Activated CD8-positive, alpha-beta memory T cell treated with anti-CD3 and anti-CD28 coated beads, Interleukin-2, amount 50 U/mL, for 24 hours (primary cell): ENCODE data around the gene C12orf60.

Experiments
- DNase-seq: peaks from one replicate; pipeline ENCODE4 v3.0.0-alpha.2; 2020; ENCODE audit errors: extremely low read depth

Gene C12orf60

DNA sequence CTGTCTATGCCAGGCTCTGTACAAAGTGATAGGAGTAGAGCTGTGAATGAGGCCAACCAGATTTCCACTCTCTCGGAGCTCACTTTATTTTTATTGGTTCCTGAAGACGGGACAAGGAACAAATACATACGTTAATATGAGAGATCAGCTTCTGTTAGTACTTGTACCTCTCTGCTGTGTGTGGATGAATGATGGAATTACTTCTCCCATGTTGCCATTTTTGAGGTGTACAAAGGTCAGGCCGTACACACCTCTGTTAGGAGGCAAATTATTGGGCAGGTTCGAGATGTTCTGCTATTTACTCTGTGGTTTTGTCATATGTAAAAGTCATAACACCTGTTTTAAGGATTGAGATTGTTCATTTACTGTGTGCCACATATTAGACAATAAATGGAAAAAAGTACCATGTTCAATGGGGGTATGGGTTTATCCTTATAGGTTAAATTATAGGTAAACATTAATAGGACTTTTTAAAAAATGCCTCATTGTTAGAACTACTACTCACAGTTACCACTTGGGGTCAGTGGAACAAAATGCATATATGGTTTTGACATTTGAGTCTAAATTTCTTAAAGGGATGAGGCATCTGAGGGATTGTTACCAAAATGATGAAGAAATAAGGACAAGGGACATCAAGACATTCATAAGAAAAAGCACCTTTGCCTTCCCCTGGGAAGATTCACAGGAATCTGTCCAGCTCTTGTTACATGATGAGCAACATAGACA, 27.1 kb upstream of the C12orf60 start:
- no peak for DNase-seq

DNA sequence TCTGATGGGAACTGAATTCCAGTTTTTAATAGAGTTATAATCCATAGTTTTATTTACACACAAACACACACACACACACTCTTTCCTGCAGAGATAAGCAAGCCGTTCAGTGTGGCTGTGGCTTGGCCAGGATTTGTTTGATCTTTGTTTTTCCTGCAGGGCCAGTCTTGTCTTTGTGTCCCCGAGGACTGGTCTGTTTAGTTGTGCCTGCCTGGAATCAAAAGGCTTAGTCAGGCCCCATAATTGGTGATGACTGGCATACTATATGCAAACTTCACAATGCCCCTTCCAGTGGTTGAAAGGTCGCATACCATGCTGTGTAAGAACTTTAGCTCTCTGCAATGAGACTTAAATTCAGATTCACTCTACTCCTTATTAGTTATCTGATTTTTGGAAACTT, 26.2 kb upstream of the C12orf60 start:
- DNase-seq, result no peak

DNA sequence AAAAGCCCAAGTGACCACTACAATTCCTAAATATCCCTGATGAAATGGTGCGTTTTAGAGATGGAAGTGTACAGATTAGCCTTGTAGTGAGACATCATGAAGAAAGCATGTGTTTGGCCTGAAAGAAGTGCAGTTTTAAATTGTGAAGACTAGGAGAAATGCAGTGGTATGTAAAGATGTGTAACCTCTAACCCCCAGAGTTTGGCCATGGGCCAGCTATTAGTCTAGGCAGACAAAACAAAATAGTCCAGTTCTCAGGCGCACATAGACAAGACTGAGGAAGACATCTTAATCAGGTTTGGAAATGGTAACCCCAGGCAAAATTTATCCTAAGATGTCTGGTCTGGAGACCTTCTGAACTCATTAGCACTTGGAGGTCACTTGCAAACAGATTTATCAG, 23.6 kb upstream of the C12orf60 start:
- DNase-seq, result no peak

DNA sequence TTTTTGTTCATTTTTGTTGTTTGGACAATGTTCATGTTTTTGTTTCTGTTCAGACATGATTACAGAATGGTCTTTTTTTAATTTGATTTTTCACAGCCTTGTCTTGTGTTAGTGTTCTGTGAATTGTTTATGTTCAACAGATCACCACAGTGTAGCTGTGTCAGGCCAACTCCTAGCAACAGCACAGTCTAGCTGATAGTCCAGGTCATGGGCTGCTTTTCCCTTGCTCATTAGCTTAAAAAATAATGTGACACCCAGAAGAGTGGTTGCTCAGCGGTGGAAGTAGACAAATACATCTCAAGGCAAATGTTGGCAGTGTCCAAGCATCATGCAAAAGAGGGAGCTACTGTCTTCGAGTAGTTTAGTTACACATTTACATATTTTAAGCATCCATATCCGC, 22.6 kb upstream of the C12orf60 start:
- DNase-seq, result no peak

DNA sequence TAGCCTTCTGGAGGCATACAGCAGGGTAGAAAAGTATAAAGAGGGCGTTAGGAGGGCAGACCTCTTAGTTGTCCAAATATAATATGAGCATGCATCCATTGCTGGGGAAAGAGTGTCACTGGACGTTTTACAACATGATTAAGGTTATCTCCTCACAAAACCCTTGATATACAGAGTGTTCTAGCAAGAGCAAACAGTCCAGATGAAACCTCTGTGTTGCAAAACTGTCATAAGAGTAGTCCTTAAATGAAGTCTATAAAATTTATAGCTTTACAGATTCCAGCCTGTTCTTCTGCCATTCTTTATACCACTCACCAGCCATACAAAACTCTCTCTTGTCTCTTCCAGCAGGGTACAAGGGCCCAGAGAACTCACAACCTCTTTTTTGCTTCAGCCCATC, 21.9 kb upstream of the C12orf60 start:
- no peak for DNase-seq

DNA sequence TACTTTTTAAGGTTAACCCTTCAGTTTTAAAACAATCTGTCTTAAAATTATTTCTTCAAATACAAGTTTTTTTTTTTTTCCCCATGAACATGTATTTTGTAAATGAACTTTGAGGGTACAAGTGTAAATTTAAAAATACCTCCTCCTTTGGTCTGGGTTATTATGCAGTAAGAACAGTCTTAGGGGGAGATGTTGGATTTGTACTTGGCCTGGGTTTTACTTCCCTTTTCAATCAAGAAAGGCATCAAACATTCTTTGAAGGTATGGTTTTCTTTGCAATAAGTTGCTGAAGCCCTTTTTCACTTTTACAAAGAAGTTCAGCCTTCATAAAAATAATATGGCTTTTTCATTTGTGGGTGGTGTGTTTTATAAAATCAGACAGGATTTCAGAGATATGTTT, 20.7 kb upstream of the C12orf60 start:
- DNase-seq, result no peak

DNA sequence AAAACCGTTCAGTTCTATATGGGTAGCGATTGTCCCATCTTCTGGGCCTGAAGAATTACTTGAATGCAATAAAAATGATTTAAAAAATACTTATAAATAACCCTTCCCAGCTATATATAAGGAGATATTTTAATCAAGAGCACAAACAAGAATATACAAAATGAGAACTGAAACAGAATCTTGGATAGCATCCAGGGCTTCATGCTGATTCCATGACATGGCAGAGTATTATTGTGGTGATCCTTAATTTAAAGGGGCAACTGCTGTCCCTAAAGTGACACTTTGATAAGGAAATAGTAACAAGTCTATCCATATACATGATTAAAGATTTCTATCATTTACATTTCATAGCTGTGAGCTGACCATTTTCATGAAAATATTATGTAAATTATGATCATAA, 19.0 kb upstream of the C12orf60 start:
- no peak for DNase-seq

DNA sequence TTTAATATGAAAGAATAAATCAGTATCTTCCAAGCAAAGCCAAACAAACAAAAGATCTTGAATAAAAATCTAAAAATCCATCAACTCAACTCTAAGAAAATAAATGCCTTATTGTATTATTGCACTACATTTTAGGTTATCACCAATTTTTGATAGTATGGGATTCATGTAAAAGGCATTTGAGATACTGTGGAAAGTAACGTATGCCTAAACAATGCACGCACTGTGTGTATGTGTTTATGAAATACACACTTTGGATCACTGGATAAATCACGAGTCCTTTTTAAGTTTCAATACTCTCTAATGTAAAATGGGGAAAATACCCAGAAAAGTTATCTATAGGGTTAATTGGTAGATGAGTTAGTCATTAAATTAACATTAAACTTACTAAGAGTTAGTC, 17.9 kb upstream of the C12orf60 start:
- DNase-seq, result no peak

DNA sequence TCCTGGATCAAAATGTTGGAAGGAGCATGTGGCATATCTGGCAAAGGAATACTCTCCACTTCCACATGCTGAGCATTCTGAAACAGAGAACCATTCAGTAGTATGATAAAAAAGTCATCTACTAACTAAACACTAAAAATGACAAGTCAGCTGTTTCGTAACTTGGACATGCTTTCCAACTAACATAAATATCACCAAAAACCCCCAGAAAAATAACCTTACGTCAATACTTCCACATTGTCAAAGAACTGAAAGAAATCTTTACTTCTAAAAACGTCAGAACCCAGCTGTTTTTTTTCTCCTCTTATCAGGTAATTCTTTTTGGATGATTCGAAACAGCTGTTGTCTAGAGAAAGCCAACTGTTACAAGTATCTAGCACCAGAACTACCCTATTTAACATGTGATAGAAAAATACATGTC, 8.4 kb upstream of the C12orf60 start:
- no peak for DNase-seq

DNA sequence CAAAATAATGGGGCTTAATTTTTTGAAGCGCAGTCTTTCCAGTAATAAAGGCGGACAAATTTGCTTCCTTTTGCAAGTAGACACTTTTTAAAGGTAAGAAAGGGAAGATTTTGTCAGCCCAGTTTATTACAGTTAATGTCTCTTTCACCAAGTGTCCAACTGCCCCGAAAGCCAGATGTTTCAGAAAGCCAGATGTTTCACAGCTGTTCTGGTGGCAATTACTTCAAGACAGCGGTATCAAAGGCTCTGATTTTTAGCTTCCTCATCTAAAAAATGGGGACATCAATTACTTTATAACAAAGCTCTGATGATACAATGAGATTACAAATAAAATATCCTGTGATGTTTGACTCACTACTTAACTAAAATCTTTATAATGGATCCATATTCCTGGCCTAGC, 1.2 kb upstream of the C12orf60 start:
- DNase-seq, result no peak

DNA sequence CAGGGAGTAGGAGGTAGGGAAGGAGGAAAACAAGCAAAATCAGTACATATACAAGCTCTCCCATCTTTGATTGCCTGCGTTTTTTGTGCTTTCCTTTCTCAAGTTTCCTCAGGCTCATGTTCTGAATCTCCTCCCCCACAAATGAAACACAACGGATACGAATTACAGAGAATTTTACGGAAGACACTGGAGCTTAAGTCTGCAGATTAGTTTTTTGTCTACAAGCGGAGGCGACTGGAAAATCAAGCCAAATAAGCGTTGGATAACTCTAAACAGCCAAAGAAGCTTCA, 804 bp upstream of the C12orf60 start:
- no peak for DNase-seq

DNA sequence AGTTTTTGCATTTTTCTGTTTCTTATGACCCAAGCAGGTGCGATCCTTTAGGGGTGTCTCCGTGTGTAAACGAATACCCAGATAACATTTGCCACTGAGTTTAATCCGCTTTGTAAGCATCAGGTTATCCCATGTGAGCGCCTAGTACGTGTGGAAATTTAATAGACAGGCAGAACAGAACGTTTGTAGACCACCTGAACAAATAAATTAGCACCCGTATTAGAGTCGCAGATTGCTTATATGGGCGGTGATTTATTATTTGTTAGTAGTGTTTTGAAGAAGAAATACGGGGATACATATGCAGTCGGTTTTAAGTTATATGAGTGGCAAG, 325 bp downstream of the C12orf60 start:
- DNase-seq, result no peak

DNA sequence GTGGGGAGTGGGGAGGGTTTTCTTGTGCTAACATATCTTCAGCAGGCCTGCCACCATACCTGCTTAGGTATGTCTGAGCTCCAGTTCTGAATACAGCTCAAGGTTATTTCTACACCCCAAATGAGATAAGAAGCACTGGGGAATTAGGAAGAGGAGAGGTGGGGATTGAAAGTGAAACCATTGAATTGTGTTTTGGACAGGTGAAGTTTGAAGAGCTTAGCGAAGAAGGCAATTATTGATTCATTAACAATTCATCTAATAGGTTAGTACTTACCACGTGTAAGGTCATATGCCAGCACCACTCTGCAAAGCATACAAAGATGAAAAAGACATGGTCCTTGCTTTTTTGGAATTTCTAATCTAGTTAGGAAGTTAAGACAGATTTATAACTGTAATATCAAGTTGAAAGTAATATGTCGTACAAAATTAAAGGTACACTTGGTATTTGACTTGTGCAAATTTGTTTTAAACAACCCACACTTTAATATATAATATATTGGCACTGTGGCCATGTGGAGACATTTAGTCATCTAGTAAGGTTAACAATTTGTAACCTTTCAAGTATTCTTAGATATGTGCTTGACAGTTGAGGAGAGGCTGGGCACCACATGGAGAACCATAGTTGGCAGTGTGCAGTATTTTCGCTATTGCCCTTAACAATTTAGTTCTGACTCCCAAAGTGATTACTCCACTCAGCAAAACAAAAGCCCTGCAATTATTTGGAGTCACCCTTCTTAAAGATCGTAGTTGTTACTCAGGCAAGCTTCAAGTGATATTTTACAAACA, 6.9 kb downstream of the C12orf60 start:
- DNase-seq, result no peak

DNA sequence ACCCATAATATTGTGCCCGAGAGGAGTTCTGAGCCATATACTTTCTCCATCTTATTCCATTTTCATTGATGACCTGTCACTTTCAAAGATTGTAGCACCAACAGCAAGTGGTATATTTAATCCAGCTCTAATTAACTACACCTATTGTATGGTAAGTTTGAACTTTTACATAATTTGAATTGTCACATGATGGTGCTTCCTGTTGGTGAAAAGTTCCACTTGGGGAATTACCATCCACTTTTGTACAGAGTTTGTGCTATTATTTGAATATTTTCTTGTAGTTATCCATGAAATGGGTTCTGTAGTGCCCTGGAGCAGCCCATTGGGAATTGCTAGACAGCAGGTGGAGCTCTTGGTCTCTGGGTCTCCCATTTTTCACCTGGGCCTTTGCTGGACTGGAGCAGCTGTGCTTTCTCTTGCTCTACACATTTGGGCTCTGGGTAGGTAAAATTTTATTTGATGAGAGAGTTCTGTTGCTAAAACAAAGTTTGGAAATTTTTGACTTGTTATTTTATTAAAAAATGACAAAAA, 7.5 kb downstream of the C12orf60 start:
- no peak for DNase-seq

DNA sequence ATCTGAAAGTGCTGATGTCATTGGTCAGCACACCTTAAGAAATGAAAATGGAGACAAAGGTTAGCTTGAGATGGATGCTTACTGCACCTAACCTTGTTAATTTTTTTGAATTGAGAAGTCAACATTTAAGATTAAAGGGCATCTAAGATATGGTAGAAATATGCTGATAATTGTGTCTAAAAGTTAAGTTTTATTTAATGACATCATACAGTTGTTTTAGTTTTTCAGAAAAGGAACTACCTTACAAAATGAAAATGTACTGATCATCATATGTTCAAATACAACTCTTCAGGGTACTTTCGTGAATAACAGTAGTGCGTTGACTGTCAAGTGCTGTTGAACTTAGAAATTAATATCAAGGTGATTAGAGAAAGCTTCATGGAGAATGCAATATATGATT, 8.0 kb downstream of the C12orf60 start:
- DNase-seq, result no peak

DNA sequence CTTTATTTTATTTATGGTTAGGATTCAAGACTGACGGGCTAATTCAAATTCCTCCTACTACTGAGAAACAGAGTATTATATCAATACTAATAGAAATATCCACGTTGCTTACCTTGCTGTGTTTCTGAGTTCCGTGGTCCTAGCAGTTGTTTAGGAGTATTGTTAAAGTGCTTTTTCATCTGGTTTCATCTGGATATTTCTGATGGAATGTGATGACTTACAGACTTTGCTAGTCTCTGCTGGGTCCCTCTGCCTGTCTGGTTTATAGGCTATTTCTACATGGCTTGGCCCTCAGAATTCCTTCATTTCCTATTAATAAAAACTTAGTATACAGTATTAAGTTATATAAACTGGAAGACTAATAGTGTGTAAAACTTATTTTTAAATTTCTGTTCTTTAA, 10.5 kb downstream of the C12orf60 start, which contains the start of gene SMCO3:
Gene SMCO3, minus strand, starts transcription at position 169 of the 400 bp plus-strand sequence. CDS start 7,502 bp downstream, outside the sequence.
- no peak for DNase-seq

DNA sequence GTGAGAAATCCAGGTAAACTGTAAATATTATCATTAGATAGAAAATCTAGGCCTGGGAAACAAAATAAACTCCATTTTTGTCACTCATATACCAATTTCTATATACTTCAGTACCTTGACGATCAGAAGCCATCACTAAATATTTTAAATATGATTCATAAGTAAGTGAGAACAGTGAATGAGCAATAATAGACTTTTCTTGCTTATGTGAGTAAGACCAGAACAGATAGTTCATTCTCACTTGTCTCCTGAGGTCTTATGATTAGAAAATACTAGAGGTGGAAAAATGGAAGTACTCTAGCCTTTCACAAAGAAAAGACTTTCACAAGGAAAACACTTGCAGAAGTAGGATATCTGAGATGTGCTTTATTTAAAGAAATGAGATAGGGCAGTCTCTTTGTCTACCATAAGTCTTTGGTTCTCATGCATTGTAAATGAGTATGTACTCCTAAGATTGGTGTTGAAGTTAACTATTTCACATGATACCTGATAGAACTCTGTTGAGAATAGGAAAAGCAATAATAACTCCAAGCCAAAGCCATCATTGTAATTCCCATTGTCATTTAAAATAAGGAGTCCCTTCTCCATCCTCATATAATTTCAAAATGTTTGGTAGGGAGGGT, 20.7 kb downstream of the C12orf60 start:
- no peak for DNase-seq

DNA sequence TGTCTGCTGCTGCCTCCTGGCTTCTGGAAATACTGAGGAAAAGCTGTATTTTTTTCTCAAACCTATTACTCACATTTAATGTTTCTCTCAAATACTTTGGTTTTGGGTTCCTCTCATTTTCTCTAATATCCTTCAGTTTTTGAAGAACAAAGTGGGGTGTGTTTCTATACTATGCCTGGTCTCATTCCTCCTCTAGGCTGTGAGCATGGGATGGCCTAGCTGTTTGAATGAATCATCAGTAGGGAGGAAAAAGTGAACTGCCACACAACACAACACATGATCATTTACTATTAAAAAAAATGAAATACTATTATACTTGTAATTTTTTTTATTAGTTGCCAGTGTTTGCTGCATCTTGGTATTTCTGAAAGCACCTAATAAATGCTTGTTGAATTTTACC, 21.8 kb downstream of the C12orf60 start:
- DNase-seq, result no peak

DNA sequence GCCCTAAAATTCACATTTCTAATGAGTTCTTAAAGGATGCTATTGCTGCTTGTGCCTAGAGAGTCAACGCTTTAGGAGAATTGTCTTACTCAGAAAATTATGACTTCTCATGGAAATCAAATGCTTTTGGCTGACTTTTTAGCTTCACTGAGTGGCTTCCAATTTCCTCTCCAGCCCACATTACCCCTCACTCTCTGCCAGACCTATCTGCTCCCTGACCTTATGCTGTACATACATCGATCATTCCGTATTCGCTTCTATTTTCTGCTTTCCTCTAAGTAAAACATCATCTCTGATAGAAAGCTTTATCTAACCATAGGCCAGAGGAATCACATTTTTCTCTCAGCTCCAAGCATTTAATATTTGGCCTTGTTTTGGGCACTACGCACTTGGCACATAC, 23.0 kb downstream of the C12orf60 start:
- no peak for DNase-seq

DNA sequence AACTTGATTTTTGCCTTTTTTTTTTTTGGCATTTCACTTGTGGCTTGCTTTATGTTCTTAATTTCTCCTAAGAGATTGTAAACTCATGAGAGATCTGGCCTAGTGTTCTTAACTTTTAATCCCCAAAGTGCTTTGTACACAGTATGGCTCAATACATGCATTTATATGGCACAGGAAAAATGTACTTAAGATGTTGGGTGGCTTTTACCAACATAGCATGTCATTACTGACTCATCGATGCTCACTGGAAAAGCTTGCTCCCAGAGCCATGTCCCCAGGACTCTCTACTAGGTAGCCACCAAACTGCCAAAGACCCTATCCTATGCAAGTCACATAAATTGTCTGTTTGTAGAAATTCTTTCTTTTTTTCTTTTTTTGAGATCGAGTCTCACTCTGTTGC, 23.6 kb downstream of the C12orf60 start:
- DNase-seq, result no peak

DNA sequence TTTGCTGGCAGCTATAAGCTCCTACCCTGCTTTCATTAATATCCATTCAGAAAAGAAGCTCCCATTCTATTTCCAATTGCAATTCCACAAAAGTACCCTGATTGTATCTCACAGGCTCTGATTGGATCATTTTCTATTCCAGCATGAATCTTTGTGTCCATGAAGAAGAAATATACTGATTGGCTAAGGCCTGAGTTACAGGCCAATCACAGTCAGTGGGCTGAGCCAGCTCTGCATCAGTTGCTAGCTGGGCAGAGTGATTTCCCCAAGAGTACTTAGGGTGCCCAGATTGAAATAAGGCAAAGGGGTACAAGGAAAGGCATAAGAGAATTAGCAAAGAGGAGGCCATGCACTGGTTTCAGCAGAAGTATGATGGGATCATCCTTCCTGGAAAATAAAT, 25.4 kb downstream of the C12orf60 start:
- no peak for DNase-seq

DNA sequence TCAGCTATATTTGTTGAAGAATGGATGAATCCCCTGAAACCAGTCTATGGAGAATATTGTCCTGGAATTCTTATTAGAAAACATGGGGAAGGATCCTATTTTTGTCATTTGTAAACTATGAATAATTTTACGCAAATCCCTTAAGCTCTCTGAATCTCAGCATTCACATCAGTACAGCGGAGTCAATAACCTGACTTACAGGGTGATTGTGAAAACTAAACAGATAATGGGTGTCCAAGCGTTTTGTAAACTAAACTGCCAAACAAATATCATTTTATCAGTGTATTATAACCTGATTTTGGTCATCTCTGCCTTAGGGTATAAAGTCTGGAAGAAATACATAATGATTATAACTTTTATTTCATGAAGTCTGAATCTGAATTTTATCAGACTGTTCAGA, 29.9 kb downstream of the C12orf60 start:
- DNase-seq, result no peak

DNA sequence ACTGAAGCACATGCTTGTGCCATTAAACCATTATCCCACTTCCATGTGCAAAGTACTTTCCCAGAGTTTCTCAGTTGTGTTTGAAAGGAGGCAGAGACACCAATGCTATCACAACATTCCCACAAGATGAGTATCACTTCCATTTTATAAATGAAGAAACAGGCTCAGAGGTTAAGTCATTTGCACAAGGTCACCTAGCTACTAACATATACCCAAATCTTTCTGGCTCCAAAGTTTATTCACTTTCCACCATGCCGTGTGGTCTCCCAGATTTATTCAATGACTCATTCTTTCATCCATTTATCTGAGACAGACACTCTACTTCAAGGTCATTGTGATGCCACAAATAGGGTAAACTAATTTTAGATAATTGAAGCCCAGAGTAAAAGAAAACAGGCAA, 30.5 kb downstream of the C12orf60 start:
- DNase-seq, result no peak
